Hematopoietic multipotent progenitor cell treated with erythropoietin and hydrocortisone succinate and interleukin-3 and kit ligand, for 6 days (in vitro differentiated cells): Measurements from ENCODE around the gene TMEM89.
A peak's percentile ranks its signal among the peaks of the same experiment; 100 is the strongest.

ENCODE experiments used
- DNase-seq: peaks from one replicate; pipeline ENCODE4 v3.0.0-alpha.2; 2015

The TMEM89 gene

GRCh38 chr3:48609088-48610005, 12.2 kb downstream of the TMEM89 start, which contains the start of gene UQCRC1:
Gene UQCRC1 (minus strand): TSS chr3:48609646. CDS start chr3:48609620, 26 bp downstream.
- peak; percentile 97 for DNase-seq

- peak; percentile 39 for DNase-seq
Measured at GRCh38 chr3:48607519-48607918, 14.1 kb downstream of the TMEM89 start.

- DNase-seq = no peak
Measured at GRCh38 chr3:48601622-48601994, 20.0 kb downstream of the TMEM89 start.

- no peak for DNase-seq
Measured at GRCh38 chr3:48600711-48601621, 20.6 kb downstream of the TMEM89 start.

GRCh38 chr3:48599509-48600285, 21.9 kb downstream of the TMEM89 start:
- no peak for DNase-seq

- no peak for DNase-seq
Measured at GRCh38 chr3:48599077-48599501, 22.5 kb downstream of the TMEM89 start.

GRCh38 chr3:48598323-48599076, 23.1 kb downstream of the TMEM89 start:
- no peak for DNase-seq

- DNase-seq = no peak
Measured at GRCh38 chr3:48597408-48597800, 24.2 kb downstream of the TMEM89 start.

- DNase-seq = no peak
Measured at GRCh38 chr3:48596676-48597407, 24.7 kb downstream of the TMEM89 start.

GRCh38 chr3:48596157-48596556, 25.4 kb downstream of the TMEM89 start:
- no peak for DNase-seq

GRCh38 chr3:48595526-48596121, 25.9 kb downstream of the TMEM89 start:
- DNase-seq = peak; percentile 31

- DNase-seq = no peak
Measured at GRCh38 chr3:48595075-48595525, 26.5 kb downstream of the TMEM89 start, which contains the start of gene COL7A1. Gene COL7A1 (minus strand): TSS chr3:48595329. CDS start chr3:48595159, 170 bp downstream.

GRCh38 chr3:48594417-48595049, 27.0 kb downstream of the TMEM89 start:
- no peak for DNase-seq

- DNase-seq = no peak
Measured at GRCh38 chr3:48593337-48593736, 28.2 kb downstream of the TMEM89 start.

GRCh38 chr3:48592519-48593087, 29.0 kb downstream of the TMEM89 start:
- DNase-seq = no peak

- DNase-seq = no peak
Measured at GRCh38 chr3:48591886-48592518, 29.6 kb downstream of the TMEM89 start.

- DNase-seq = no peak
Measured at GRCh38 chr3:48591436-48591835, 30.1 kb downstream of the TMEM89 start.

- DNase-seq = no peak
Measured at GRCh38 chr3:48588230-48588629, 33.3 kb downstream of the TMEM89 start.

GRCh38 chr3:48587686-48588085, 33.9 kb downstream of the TMEM89 start:
- no peak for DNase-seq
